HEK293 (cell line): Measurements from ENCODE around the gene TRPV2.

Experiments
- CTCF ChIP-seq: fragments of 450-650 bp; formaldehyde crosslinking; IDR thresholded peaks from 2 replicates; pipeline ENCODE4 v1.5.1; 2016; ENCODE audit warnings: missing biosample characterization, missing genetic modification characterization
- TRIM28 ChIP-seq: IDR thresholded peaks from 2 replicates; pipeline ENCODE4 v1.6.1; 2011; ENCODE audit warnings: low read length, control low read depth, borderline replicate concordance
- ZNF146 ChIP-seq: fragments of 450-650 bp; formaldehyde crosslinking; IDR thresholded peaks from 2 replicates; pipeline ENCODE4 v1.5.1; 2016; ENCODE audit warnings: missing biosample characterization, missing genetic modification characterization
- ZNF24 ChIP-seq: fragments of 450-650 bp; formaldehyde crosslinking; IDR thresholded peaks from 2 replicates; pipeline ENCODE4 v1.5.1; 2016; ENCODE audit warnings: missing biosample characterization, missing genetic modification characterization
- ZNF274 ChIP-seq, 2 experiments: fragments of 200-500 bp in 1 of 2; fragments of 450-650 bp in 1 of 2; sonication (Bioruptor generic) in 1 of 2; formaldehyde crosslinking in 1 of 2; IDR thresholded peaks; 2 replicates each; pipeline versions ENCODE4 v1.5.1 to v1.6.1; 2014 to 2016; ENCODE audit warnings: borderline replicate concordance in 1 of 2, inconsistent platforms in 1 of 2, low read length in 1 of 2, missing biosample characterization in 1 of 2, missing genetic modification characterization in 1 of 2
- ZNF341 ChIP-seq: fragments of 450-650 bp; formaldehyde crosslinking; IDR thresholded peaks from 2 replicates; pipeline ENCODE4; 2016; ENCODE audit warnings: low read depth, missing biosample characterization, missing genetic modification characterization
- ZSCAN18 ChIP-seq: fragments of 450-650 bp; formaldehyde crosslinking; IDR thresholded peaks from 2 replicates; pipeline ENCODE4 v1.5.1; 2016; ENCODE audit warnings: missing biosample characterization, missing genetic modification characterization

- TF ChIP-seq CTCF (tag by site-specific recombination) (no peak), ZNF341 (tag by site-specific recombination) (no peak), ZNF146 (no peak), TRIM28 (no peak), ZSCAN18 (tag by site-specific recombination) (no peak), ZNF24 (tag by site-specific recombination) (no peak), ZNF274 (IDR thresholded peaks at IDR 0.05; ENCODE audit: low read length) (no peak), ZNF274 (tag by site-specific recombination; IDR thresholded peaks at IDR 0.05; ENCODE audit: borderline replicate concordance) (no peak)
Observed at GRCh38 chr17:16483021-16483645, 67.8 kb downstream of the TRPV2 start.
